K562 (cell line): Measurements from ENCODE around the gene RANGAP1.

Experiments used
- SP2 ChIP-seq: IDR thresholded peaks from 2 replicates; pipeline ENCODE4 v1.6.1; 2011; ENCODE audit warnings: mild to moderate bottlenecking, low read depth, low read length, moderate library complexity; ENCODE audit not compliant: poor library complexity, severe bottlenecking; ENCODE audit errors: extremely low read depth
- TAF1 ChIP-seq: IDR thresholded peaks from 2 replicates; pipeline ENCODE4 v1.6.1; 2011; ENCODE audit warnings: mild to moderate bottlenecking, low read length, moderate library complexity; ENCODE audit not compliant: insufficient read depth, control insufficient read depth, severe bottlenecking; ENCODE audit errors: extremely low read depth
- ZBTB7A ChIP-seq: IDR thresholded peaks from 2 replicates; pipeline ENCODE4 v1.6.1; 2011; ENCODE audit warnings: low read depth, mild to moderate bottlenecking, low read length, moderate library complexity, borderline replicate concordance; ENCODE audit not compliant: control insufficient read depth

DNA sequence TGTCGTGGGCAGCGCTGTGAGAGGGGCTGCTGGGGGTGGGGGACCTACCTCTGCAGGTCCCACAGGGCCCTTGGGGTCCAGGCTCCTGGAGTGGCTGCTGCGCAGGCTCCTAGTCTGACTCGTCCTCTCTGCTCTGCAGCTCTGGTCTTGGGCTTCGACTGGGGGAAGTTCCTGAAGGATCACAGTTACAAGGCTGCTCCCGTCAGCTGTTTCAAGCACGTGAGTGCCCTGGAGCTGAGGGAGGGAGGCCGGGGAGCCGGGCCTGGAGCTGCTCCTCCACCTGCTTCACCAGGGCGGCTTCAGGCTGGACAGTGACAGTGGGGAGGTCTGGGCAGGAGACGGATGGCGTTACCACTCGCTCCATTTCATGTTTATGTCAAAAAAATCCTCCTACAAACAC lies 69.0 kb downstream of the RANGAP1 start:
- TF ChIP-seq ZBTB7A (no peak), SP2 (no peak), TAF1 (no peak)
